OCI-LY3 (cell line): Measurements from ENCODE around the gene AMBRA1.
"Not testable (repeated sequence)": the region's sequence is repeated elsewhere in the genome, so short reads cannot be mapped to it uniquely, and the experiment has no call there.

Experiments
- H2AFZ ChIP-seq: fragments of 200-600, 300-600 bp; shearing (Covaris generic); 2 replicates; pipeline ENCODE4 v1.6.0; 2014; ENCODE audit warnings: antibody characterized with exemption, low read depth, low read length
- H3K27ac ChIP-seq: fragments of 200-600, 300-600 bp; sonication (generic); 2 replicates; pipeline ENCODE4 v1.5.1; 2014; ENCODE audit warnings: mild to moderate bottlenecking, low read length, moderate library complexity, mixed read lengths
- H3K27me3 ChIP-seq: fragments of 200-600, 300-600 bp; sonication (generic); 2 replicates; pipeline ENCODE4 v1.6.1; 2014; ENCODE audit warnings: low read depth, low read length, mixed read lengths
- H3K36me3 ChIP-seq: fragments of 200-600, 300-600 bp; sonication (generic); replicated peaks from 2 replicates; pipeline ENCODE3; 2014; ENCODE audit warnings: low read depth, low read length, mixed read lengths
- H3K4me1 ChIP-seq: fragments of 300-600, 200-600 bp; sonication (generic); 2 replicates; pipeline ENCODE4 v1.6.1; 2014; ENCODE audit warnings: low read length, mixed read lengths
- H3K4me2 ChIP-seq: fragments of 200-600, 300-600 bp; sonication (generic); 2 replicates; pipeline ENCODE4 v1.6.1; 2014; ENCODE audit warnings: low read length, mixed read lengths
- H3K4me3 ChIP-seq: fragments of 300-600, 200-600 bp; sonication (generic); 2 replicates; pipeline ENCODE4 v1.5.1; 2014; ENCODE audit warnings: antibody characterized with exemption, mild to moderate bottlenecking, low read length, moderate library complexity
- H3K79me2 ChIP-seq: fragments of 300-600, 200-600 bp; shearing (Covaris generic); 2 replicates; pipeline ENCODE4 v1.6.1; 2014; ENCODE audit warnings: mild to moderate bottlenecking, low read length, mixed read lengths
- H3K9ac ChIP-seq: fragments of 300-600, 200-600 bp; shearing (Covaris generic); 2 replicates; pipeline ENCODE4 v1.6.0; 2014; ENCODE audit warnings: mild to moderate bottlenecking, low read length, moderate library complexity
- H3K9me3 ChIP-seq: fragments of 200-600, 300-600 bp; shearing (Covaris generic); 2 replicates; pipeline ENCODE4 v1.6.1; 2014; ENCODE audit warnings: low read length, mixed read lengths; ENCODE audit not compliant: insufficient read depth
- H4K20me1 ChIP-seq: fragments of 200-600, 300-600 bp; sonication (generic); 2 replicates; pipeline ENCODE4 v1.6.1; 2016; ENCODE audit warnings: low read length, mixed read lengths; ENCODE audit not compliant: insufficient read depth
- EZH2phosphoT487 ChIP-seq: fragments of 200-600 bp; shearing (Covaris generic); IDR thresholded peaks from 2 replicates; pipeline ENCODE4 v1.6.1; 2018; ENCODE audit warnings: antibody characterized with exemption, mixed run types, low read depth
- TF ChIP-seq, protein P1 (sequence below): fragments of 200-600, 300-600 bp; sonication (generic); IDR thresholded peaks from 2 replicates; pipeline ENCODE4 v1.5.1; 2014; ENCODE audit warnings: antibody characterized with exemption, low read length, low read depth

The AMBRA1 gene

DNA sequence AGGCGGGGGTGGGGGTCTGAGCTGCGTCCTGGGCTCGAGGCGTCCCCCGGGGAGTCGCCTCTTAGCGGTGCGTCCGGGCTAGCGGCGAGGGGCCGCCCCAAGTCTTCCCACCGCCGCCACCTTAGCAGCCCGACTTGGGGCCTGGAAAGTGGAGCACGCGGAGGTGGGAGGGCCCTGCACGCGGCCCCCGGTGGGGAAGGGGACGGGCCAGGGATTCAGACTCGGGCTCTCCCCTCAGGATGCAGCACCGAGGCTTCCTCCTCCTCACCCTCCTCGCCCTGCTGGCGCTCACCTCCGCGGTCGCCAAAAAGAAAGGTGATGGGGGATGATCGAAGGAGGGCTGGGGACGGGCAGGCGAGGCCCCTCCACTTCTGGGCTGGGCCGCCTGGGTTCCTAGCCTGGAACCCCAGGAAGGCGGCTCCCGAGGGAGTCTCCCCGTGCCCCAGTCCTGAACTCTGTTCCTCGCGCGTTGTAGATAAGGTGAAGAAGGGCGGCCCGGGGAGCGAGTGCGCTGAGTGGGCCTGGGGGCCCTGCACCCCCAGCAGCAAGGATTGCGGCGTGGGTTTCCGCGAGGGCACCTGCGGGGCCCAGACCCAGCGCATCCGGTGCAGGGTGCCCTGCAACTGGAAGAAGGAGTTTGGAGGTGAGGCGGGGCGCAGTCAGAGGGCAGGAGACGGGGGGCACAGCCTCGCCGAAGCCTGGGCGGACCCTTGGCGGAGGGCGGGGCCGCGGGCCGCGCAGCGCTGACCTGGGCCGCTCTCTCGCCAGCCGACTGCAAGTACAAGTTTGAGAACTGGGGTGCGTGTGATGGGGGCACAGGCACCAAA, 211.8 kb downstream of the AMBRA1 start:
- H3K27ac ChIP-seq: no peak overlapping the region
- H4K20me1 ChIP-seq: no peaks in the 10 kb centered on the region
- no peaks in the 10 kb centered on the region for H3K9me3 ChIP-seq
- H3K4me2 ChIP-seq: peak overlapping the region; percentile 89
- H2AFZ ChIP-seq: peak overlapping the region; percentile 20; the same call in 1 of the 2 replicates
- H3K4me1 ChIP-seq: peaks cover 3% of the 10 kb centered on the region; the same call in 1 of the 2 replicates
- peak overlapping the region; percentile 88 for H3K4me3 ChIP-seq
- H3K79me2 ChIP-seq: no peaks in the 10 kb centered on the region
- TF ChIP-seq, protein P1, sequence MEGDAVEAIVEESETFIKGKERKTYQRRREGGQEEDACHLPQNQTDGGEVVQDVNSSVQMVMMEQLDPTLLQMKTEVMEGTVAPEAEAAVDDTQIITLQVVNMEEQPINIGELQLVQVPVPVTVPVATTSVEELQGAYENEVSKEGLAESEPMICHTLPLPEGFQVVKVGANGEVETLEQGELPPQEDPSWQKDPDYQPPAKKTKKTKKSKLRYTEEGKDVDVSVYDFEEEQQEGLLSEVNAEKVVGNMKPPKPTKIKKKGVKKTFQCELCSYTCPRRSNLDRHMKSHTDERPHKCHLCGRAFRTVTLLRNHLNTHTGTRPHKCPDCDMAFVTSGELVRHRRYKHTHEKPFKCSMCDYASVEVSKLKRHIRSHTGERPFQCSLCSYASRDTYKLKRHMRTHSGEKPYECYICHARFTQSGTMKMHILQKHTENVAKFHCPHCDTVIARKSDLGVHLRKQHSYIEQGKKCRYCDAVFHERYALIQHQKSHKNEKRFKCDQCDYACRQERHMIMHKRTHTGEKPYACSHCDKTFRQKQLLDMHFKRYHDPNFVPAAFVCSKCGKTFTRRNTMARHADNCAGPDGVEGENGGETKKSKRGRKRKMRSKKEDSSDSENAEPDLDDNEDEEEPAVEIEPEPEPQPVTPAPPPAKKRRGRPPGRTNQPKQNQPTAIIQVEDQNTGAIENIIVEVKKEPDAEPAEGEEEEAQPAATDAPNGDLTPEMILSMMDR: no peak
- TF ChIP-seq EZH2phosphoT487: no peak
- H3K27me3 ChIP-seq: no peaks in the 10 kb centered on the region
- peaks cover 3% of the 10 kb centered on the region for H3K36me3 ChIP-seq
- peak overlapping the region; percentile 64 for H3K9ac ChIP-seq

- no peaks in the 10 kb centered on the region for H3K79me2 ChIP-seq
- TF ChIP-seq EZH2phosphoT487: no peak
- TF ChIP-seq, protein P1: no peak
- no peak within 1 kb of the TSS for H3K27ac ChIP-seq
- H3K36me3 ChIP-seq: peaks cover 3% of the 10 kb centered on the region
- peak within 1 kb of the TSS; percentile 70 for H3K9ac ChIP-seq
- peaks cover 3% of the 10 kb centered on the region; the same call in 1 of the 2 replicates for H3K4me1 ChIP-seq
- H4K20me1 ChIP-seq: no peaks in the 10 kb centered on the region
- H3K27me3 ChIP-seq: no peaks in the 10 kb centered on the region
- H3K9me3 ChIP-seq: no peaks in the 10 kb centered on the region
- H3K4me3 ChIP-seq: peak within 1 kb of the TSS; percentile 88
- H2AFZ ChIP-seq: peak within 1 kb of the TSS; percentile 20; the same call in 1 of the 2 replicates
- peak within 1 kb of the TSS; percentile 98 for H3K4me2 ChIP-seq
Observed at GRCh38 chr11:46381048-46381818, 212.6 kb downstream of the AMBRA1 start, which contains the start of gene MDK. Gene MDK (plus strand): TSS chr11:46381669. CDS start chr11:46382058, 389 bp downstream.

DNA sequence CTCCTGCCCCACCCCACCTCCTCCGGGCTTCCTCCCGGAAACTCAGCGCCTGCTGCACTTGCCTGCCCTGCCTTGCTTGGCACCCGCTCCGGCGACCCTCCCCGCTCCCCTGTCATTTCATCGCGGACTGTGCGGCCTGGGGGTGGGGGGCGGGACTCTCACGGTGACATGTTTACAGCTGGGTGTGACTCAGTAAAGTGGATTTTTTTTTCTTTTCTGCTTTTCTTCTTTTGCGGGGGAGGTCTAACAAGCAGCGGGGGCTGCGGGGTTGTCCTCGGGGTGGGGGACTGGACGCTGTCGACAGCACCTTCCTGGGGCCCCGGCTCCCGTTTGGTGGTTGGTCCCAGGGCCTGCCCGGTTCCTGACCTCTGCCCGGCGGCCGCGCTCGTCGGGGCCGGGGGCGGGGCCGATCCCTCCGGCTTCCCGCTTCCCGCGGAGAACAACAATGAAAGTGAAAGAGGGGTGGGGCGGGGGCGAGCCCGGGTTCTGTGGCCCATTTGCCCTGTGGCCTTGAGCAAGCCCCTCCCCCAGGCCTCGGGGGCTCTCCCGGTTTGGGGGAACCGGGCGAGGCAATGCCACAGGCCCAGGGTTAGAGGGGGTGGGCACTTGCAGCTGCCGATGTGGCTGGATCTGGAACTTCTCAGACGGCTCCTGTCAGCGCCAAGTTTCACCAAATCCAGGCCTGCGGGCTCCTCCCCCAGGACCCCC, 213.3 kb downstream of the AMBRA1 start:
- H2AFZ ChIP-seq: no peak overlapping the region
- H3K27me3 ChIP-seq: no peaks in the 10 kb centered on the region
- peak overlapping the region; percentile 70 for H3K9ac ChIP-seq
- no peak overlapping the region for H3K27ac ChIP-seq
- TF ChIP-seq EZH2phosphoT487: no peak
- TF ChIP-seq, protein P1: no peak
- no peaks in the 10 kb centered on the region for H4K20me1 ChIP-seq
- peaks cover 3% of the 10 kb centered on the region for H3K36me3 ChIP-seq
- no peaks in the 10 kb centered on the region for H3K79me2 ChIP-seq
- no peaks in the 10 kb centered on the region for H3K9me3 ChIP-seq
- peaks cover 3% of the 10 kb centered on the region; the same call in 1 of the 2 replicates for H3K4me1 ChIP-seq
- peak overlapping the region; percentile 98 for H3K4me2 ChIP-seq
- H3K4me3 ChIP-seq: peak overlapping the region; percentile 88

GRCh38 chr11:46379482-46380293, 214.1 kb downstream of the AMBRA1 start:
- not testable (repeated sequence) for H3K27me3 ChIP-seq, H3K4me2 ChIP-seq, H3K4me1 ChIP-seq, H3K79me2 ChIP-seq, H3K4me3 ChIP-seq, H2AFZ ChIP-seq, H3K9me3 ChIP-seq, H3K27ac ChIP-seq, H4K20me1 ChIP-seq, H3K36me3 ChIP-seq, H3K9ac ChIP-seq
